ENCODE measurements around the gene RANBP1.
"Not testable (repeated sequence)": the region's sequence is repeated elsewhere in the genome, so short reads cannot be mapped to it uniquely, and the experiment has no call there.

RANBP1 gene

GRCh38 chr22:20158391-20159036 is 42.6 kb downstream of the RANBP1 start:
- Mint-ChIP-seq H3K27me3 (ENCODE audit: low read depth) (peaks cover 4% of the 10 kb centered on the region), H3K4me3 (no peak overlapping the region), H3K4me1 (no peaks in the 10 kb centered on the region), H3K27ac (no peak overlapping the region), H3K36me3 (ENCODE audit: low read depth) (no peaks in the 10 kb centered on the region), H3K9me3 (no peaks in the 10 kb centered on the region)
- TF ChIP-seq, protein P1, sequence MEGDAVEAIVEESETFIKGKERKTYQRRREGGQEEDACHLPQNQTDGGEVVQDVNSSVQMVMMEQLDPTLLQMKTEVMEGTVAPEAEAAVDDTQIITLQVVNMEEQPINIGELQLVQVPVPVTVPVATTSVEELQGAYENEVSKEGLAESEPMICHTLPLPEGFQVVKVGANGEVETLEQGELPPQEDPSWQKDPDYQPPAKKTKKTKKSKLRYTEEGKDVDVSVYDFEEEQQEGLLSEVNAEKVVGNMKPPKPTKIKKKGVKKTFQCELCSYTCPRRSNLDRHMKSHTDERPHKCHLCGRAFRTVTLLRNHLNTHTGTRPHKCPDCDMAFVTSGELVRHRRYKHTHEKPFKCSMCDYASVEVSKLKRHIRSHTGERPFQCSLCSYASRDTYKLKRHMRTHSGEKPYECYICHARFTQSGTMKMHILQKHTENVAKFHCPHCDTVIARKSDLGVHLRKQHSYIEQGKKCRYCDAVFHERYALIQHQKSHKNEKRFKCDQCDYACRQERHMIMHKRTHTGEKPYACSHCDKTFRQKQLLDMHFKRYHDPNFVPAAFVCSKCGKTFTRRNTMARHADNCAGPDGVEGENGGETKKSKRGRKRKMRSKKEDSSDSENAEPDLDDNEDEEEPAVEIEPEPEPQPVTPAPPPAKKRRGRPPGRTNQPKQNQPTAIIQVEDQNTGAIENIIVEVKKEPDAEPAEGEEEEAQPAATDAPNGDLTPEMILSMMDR (IDR thresholded peaks at IDR 0.05; ENCODE audit: unreplicated experiment in 3 of 3): no peak

DNA sequence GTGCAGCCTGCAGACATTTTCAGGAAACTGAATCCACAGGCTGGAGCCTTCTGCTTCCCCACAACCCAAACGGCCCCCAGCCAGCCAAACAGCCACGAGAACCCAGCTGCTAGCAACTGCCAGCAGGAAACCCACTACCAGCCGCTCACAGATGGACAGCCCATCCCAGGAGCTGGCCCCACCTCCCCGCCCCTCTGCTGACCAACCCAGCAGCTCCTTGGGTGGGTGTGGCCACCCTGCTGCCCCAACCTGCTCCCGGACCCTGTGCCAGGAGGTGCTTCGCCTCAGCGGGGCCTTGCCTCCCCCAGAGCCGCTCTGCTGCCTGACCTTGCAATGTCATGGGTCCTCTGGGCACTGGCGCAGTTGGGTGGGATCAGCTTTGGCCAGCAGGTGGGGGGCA is 43.2 kb downstream of the RANBP1 start:
- H3K27me3 Mint-ChIP-seq (ENCODE audit: low read depth): peaks cover 4% of the 10 kb centered on the region
- no peaks in the 10 kb centered on the region for H3K9me3 Mint-ChIP-seq
- H3K36me3 Mint-ChIP-seq (ENCODE audit: low read depth): peaks cover under 1% of the 10 kb centered on the region
- no peak overlapping the region for H3K4me3 Mint-ChIP-seq
- TF ChIP-seq, protein P1 (IDR thresholded peaks at IDR 0.05; ENCODE audit: unreplicated experiment in 3 of 3): no peak
- no peak overlapping the region for H3K27ac Mint-ChIP-seq
- H3K4me1 Mint-ChIP-seq: no peaks in the 10 kb centered on the region

DNA sequence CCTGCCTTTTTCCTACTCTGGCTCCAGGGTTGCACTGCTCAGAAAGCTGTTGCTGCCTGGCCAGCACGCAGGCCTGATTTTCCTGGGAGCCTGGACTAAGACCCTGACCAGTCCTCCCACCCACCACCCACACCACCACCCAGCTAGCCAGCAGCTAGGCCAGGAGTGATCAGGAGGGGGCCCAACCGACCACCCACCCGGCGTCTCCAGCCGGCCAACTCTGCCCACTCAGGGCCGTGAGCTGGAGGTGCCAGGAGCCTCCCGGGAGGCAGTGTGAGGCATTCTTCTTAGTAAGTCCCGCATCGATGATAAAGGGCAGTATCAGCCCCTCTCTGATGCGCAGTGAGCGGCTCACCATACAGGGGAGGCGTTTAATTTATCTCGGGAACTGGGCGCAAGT is 43.6 kb downstream of the RANBP1 start:
- not testable (repeated sequence) for H3K4me1 Mint-ChIP-seq; H3K36me3 Mint-ChIP-seq (ENCODE audit: low read depth); H3K4me3 Mint-ChIP-seq; H3K27me3 Mint-ChIP-seq (ENCODE audit: low read depth); H3K9me3 Mint-ChIP-seq; H3K27ac Mint-ChIP-seq

DNA sequence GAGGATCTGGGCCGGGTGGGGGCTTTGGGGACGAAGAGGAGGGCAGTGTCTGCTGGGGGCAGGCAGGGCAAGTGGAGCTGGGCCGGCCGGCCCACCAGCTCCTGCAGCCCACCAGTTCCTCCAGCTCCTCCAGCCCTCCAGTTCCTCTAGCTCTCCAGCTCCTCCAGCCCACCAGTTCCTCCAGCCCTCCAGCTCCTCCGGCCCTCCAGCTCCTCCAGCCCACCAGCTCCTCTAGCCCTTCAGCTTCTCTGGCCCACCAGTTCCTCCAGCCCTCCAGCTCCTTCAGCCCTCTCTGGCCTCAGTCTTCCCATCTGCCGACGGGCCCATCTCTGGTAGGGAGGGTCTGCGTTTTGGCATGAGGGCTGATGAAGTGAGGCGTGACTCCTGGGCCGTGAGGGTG is 44.1 kb downstream of the RANBP1 start:
- peaks cover 3% of the 10 kb centered on the region for H3K9me3 Mint-ChIP-seq
- TF ChIP-seq, protein P1 (IDR thresholded peaks at IDR 0.05; ENCODE audit: unreplicated experiment in 3 of 3): no peak
- no peak overlapping the region for H3K4me3 Mint-ChIP-seq
- H3K4me1 Mint-ChIP-seq: no peaks in the 10 kb centered on the region
- peaks cover 7% of the 10 kb centered on the region for H3K27me3 Mint-ChIP-seq (ENCODE audit: low read depth)
- no peak overlapping the region for H3K27ac Mint-ChIP-seq
- H3K36me3 Mint-ChIP-seq (ENCODE audit: low read depth): peaks cover 4% of the 10 kb centered on the region

- Mint-ChIP-seq H3K27ac (no peak overlapping the region), H3K4me3 (no peak overlapping the region), H3K27me3 (ENCODE audit: low read depth) (peaks cover 3% of the 10 kb centered on the region), H3K4me1 (no peaks in the 10 kb centered on the region), H3K9me3 (peaks cover 3% of the 10 kb centered on the region), H3K36me3 (ENCODE audit: low read depth) (peaks cover 4% of the 10 kb centered on the region)
- TF ChIP-seq, protein P1 (IDR thresholded peaks at IDR 0.05; ENCODE audit: unreplicated experiment in 3 of 3): no peak
Observed at GRCh38 chr22:20164863-20165262, 49.0 kb downstream of the RANBP1 start.

DNA sequence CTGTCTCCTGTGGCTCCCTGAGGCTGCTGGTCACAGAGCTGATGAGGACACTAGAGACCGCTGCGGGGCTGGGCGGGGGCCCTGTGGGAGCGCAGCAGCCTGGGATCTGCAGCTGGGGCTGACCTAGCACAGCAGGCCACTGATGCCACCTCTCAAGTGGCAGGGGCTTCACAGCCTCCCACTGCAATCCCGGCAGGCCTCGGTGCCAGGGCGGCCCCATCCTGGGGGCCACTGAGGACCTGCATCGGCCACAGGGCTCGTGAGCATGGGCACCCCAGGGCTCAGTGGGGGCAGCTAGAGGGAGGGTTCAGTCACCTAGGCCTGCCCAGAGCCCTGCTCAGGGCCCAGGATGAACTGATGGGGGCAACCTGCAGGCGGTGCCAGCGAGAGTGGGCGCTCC is 49.5 kb downstream of the RANBP1 start:
- H3K4me3 Mint-ChIP-seq: no peak overlapping the region
- peaks cover 3% of the 10 kb centered on the region for H3K27me3 Mint-ChIP-seq (ENCODE audit: low read depth)
- TF ChIP-seq, protein P1 (IDR thresholded peaks at IDR 0.05; ENCODE audit: unreplicated experiment in 3 of 3): no peak
- H3K27ac Mint-ChIP-seq: no peak overlapping the region
- peaks cover 3% of the 10 kb centered on the region for H3K9me3 Mint-ChIP-seq
- peaks cover 4% of the 10 kb centered on the region for H3K36me3 Mint-ChIP-seq (ENCODE audit: low read depth)
- no peaks in the 10 kb centered on the region for H3K4me1 Mint-ChIP-seq

Measured in nephron (organoid).